PC-9 (cell line): ENCODE measurements around the gene ZSCAN4. TPM values are rescaled to one million over a fixed set of nuclear protein-coding genes. Genes with fewer than 3 reads are reported as not detected.

Experiments
- Bru-seq: library from RNA; stranded (reverse); fragments of 400-500 nt; gene quantifications from one replicate; lab custom pipeline; 2021; lab: Mats Ljungman, UMichigan
- BruChase-seq, 2 experiments: library from RNA; stranded (reverse); fragments of 400-500 nt; gene quantifications; one replicate each; lab custom pipeline; 2021; lab: Mats Ljungman, UMichigan
- BruUV-seq: library from RNA; stranded (reverse); fragments of 400-500 nt; replicated peaks from 2 replicates; lab custom pipeline; 2021; lab: Mats Ljungman, UMichigan
- CTCF ChIA-PET: fragments of 300-600 bp; sonication (Branson Sonifier 250); formaldehyde crosslinking; loops from one replicate; lab custom pipeline; 2022; ENCODE audit warnings: antibody characterized with exemption; lab: Charles Lee
- POLR2A ChIA-PET: fragments of 300-600 bp; sonication (Branson Sonifier 250); formaldehyde crosslinking; loops from one replicate; lab custom pipeline; 2022; ENCODE audit warnings: antibody characterized with exemption; ENCODE audit not compliant: unreplicated experiment; lab: Charles Lee
- DNase-seq, 2 experiments: peaks; one replicate each; pipeline versions ENCODE4 v3.0.0 to v3.0.0-alpha.2; 2015 to 2022; ENCODE audit warnings: mixed read lengths in 1 of 2
- H2AFZ ChIP-seq: fragments of 200-600 bp; sonication (generic); 2 replicates; pipeline ENCODE4 v1.8.1; 2017; ENCODE audit warnings: antibody characterized with exemption
- H3F3A ChIP-seq: fragments of 200-600 bp; sonication (generic); 2 replicates; pipeline ENCODE4 v1.8.1; 2017; ENCODE audit warnings: antibody characterized with exemption, mild to moderate bottlenecking, low read depth; ENCODE audit not compliant: insufficient read depth
- H3K27ac ChIP-seq: fragments of 200-600 bp; sonication (generic); 2 replicates; pipeline ENCODE4 v1.6.1; 2016; ENCODE audit warnings: mixed run types
- H3K27me3 ChIP-seq: fragments of 200-600 bp; sonication (generic); 2 replicates; pipeline ENCODE4 v1.6.1; 2016; ENCODE audit warnings: low read depth, mixed run types; ENCODE audit not compliant: insufficient read depth
- H3K36me3 ChIP-seq: fragments of 200-600 bp; sonication (generic); 2 replicates; pipeline ENCODE4 v1.6.1; 2016; ENCODE audit warnings: low read depth, mixed run types
- H3K4me1 ChIP-seq: fragments of 200-600 bp; sonication (generic); replicated peaks from 2 replicates; pipeline ENCODE4 v1.6.1; 2016; ENCODE audit warnings: mixed run types; ENCODE audit not compliant: insufficient read depth
- H3K4me2 ChIP-seq: fragments of 200-600 bp; sonication (generic); 2 replicates; pipeline ENCODE4 v1.6.1; 2017; ENCODE audit warnings: mixed run types
- H3K4me3 ChIP-seq: fragments of 200-600 bp; sonication (generic); 2 replicates; pipeline ENCODE4 v1.6.1; 2016; ENCODE audit warnings: mixed run types
- H3K79me2 ChIP-seq: fragments of 200-600 bp; sonication (generic); 2 replicates; pipeline ENCODE4 v1.6.1; 2017; ENCODE audit warnings: low read depth, mixed run types
- H3K9me2 ChIP-seq: fragments of 200-600 bp; sonication (generic); 2 replicates; pipeline ENCODE4 v1.8.1; 2017; ENCODE audit warnings: mild to moderate bottlenecking; ENCODE audit not compliant: insufficient read depth
- H3K9me3 ChIP-seq: fragments of 200-600 bp; sonication (generic); 2 replicates; pipeline ENCODE4 v1.8.1; 2016; ENCODE audit warnings: low read depth; ENCODE audit not compliant: insufficient read depth
- H4K20me1 ChIP-seq: fragments of 200-600 bp; sonication (generic); 2 replicates; pipeline ENCODE4 v1.8.1; 2017; ENCODE audit not compliant: insufficient read depth
- CTCF ChIP-seq: fragments of 200-600 bp; sonication (generic); conservative IDR thresholded peaks from 2 replicates; pipeline ENCODE4 v1.6.1; 2017; ENCODE audit warnings: mixed run types, antibody characterized with exemption, mild to moderate bottlenecking, moderate library complexity
- EZH2 ChIP-seq: fragments of 200-600 bp; sonication (generic); IDR thresholded peaks from 2 replicates; pipeline ENCODE4 v1.8.0; 2017; ENCODE audit warnings: antibody characterized with exemption, low read depth
- intact Hi-C: fragments of 100-400 bp; cut with micrococcal nuclease; formaldehyde crosslinking; loops from one replicate; pipeline ENCODE4 v1.10.0; 2022; ENCODE audit not compliant: unreplicated experiment
- long read RNA-seq: library from polyadenylated mRNA; stranded (forward); transcript quantifications from one replicate; pipeline ENCODE4 v2.0.0, GENCODE V29; 2022
- total RNA-seq: library from RNA; stranded (reverse); gene quantifications from 2 replicates; pipeline ENCODE4 v1.2.3, GENCODE V29; 2021

Gene ZSCAN4
- not detected in 2 replicates for total RNA-seq
- percentile 10 among the genes with signal in this experiment for Bru-seq, nascent RNA
- BruChase-seq, experiment 1, labeled RNA remaining after a 2-hour chase, result percentile 12 among the genes with signal in this experiment
- BruChase-seq, experiment 2, labeled RNA remaining after a 6-hour chase, result not detected
- long read RNA-seq, result 0 reads

- no peak within 1 kb of the TSS for H3K4me3 ChIP-seq
- BruUV-seq, result no TSS peak
- H2AFZ ChIP-seq, result no peak within 1 kb of the TSS
- H3K79me2 ChIP-seq, result no peaks in the 10 kb centered on the region
- DNase-seq, result no peak
- no peaks in the 10 kb centered on the region for H3K9me2 ChIP-seq
- H3K4me1 ChIP-seq, result peaks cover 4% of the 10 kb centered on the region
- ChIA-PET POLR2A (no interaction called here), CTCF (no interaction called here)
- TF ChIP-seq EZH2 (no peak), CTCF (no peak)
- H3K27me3 ChIP-seq, result peaks cover 34% of the 10 kb centered on the region
- H3K4me2 ChIP-seq, result no peak within 1 kb of the TSS
- no peaks in the 10 kb centered on the region for H4K20me1 ChIP-seq
- 0 out of 2 replicates have a peak, but pooled peaks cover 8% of the 10 kb centered on the region for H3F3A ChIP-seq
- H3K36me3 ChIP-seq, result no peaks in the 10 kb centered on the region
- H3K9me3 ChIP-seq, result no peaks in the 10 kb centered on the region
- no peak within 1 kb of the TSS for H3K27ac ChIP-seq
- intact Hi-C loops, result no loop called here
Measured at GRCh38 chr19:57668635-57669034, at the start of gene ZSCAN4. TSS of gene ZSCAN4 (plus strand) at chr19:57668935. CDS start at chr19:57676146, 7,211 bp downstream.

GRCh38 chr19:57620673-57621348 is 47.9 kb upstream of the ZSCAN4 start:
- Histone ChIP-seq H3K4me3 (peak overlapping the region; percentile 10; the same call in 1 of the 2 replicates), H3F3A (peaks cover 8% of the 10 kb centered on the region), H3K36me3 (peaks cover 83% of the 10 kb centered on the region), H3K9me3 (peaks cover 94% of the 10 kb centered on the region), H4K20me1 (no peaks in the 10 kb centered on the region), H2AFZ (no peak overlapping the region), H3K27ac (no peak overlapping the region), H3K4me2 (no peak overlapping the region), H3K27me3 (no peaks in the 10 kb centered on the region), H3K79me2 (peaks cover 20% of the 10 kb centered on the region), H3K4me1 (no peaks in the 10 kb centered on the region), H3K9me2 (no peaks in the 10 kb centered on the region)
- TF ChIP-seq EZH2 (no peak), CTCF (no peak)
- CTCF ChIA-PET, result no interaction called here
- BruUV-seq, result no TSS peak
- DNase-seq, result no peak
- POLR2A ChIA-PET, result no interaction called here
- intact Hi-C loops, result no loop called here

- intact Hi-C loops, result no loop called here
- TF ChIP-seq EZH2, result no peak
- no peak for TF ChIP-seq CTCF
- Histone ChIP-seq H3K4me1 (no peaks in the 10 kb centered on the region), H3K36me3 (peaks cover 60% of the 10 kb centered on the region), H3K9me2 (no peaks in the 10 kb centered on the region), H3F3A (peaks cover 14% of the 10 kb centered on the region), H3K9me3 (peaks cover 89% of the 10 kb centered on the region), H3K4me2 (no peak overlapping the region), H3K27me3 (no peaks in the 10 kb centered on the region), H3K4me3 (no peak overlapping the region), H3K79me2 (0 out of 2 replicates have a peak, but pooled peaks cover 3% of the 10 kb centered on the region), H3K27ac (no peak overlapping the region), H4K20me1 (no peaks in the 10 kb centered on the region), H2AFZ (no peak overlapping the region)
- ChIA-PET POLR2A (no interaction called here), CTCF (no interaction called here)
- BruUV-seq, result no TSS peak
- DNase-seq, result no peak
Measured at GRCh38 chr19:57623091-57623490, 45.6 kb upstream of the ZSCAN4 start.
